KMS-11 (cell line): ENCODE data around the gene PHACTR1.

ENCODE experiments used
- H2AFZ ChIP-seq: fragments of 200-600 bp; sonication (generic); 2 replicates; pipeline ENCODE4 v1.6.1; 2016; ENCODE audit warnings: antibody characterized with exemption, mixed run types, low read depth
- H3K27ac ChIP-seq: fragments of 200-600 bp; sonication (generic); 2 replicates; pipeline ENCODE4 v1.6.1; 2016; ENCODE audit warnings: mild to moderate bottlenecking, mixed run types
- H3K27me3 ChIP-seq: fragments of 200-600 bp; sonication (generic); 2 replicates; pipeline ENCODE4 v1.6.1; 2017; ENCODE audit warnings: mild to moderate bottlenecking, low read depth, mixed run types, moderate library complexity; ENCODE audit not compliant: insufficient read depth
- H3K36me3 ChIP-seq: fragments of 200-600 bp; sonication (generic); 2 replicates; pipeline ENCODE4 v1.6.1; 2017; ENCODE audit warnings: mild to moderate bottlenecking, mixed run types; ENCODE audit not compliant: insufficient read depth
- H3K4me1 ChIP-seq: fragments of 200-600 bp; sonication (generic); 2 replicates; pipeline ENCODE4 v1.6.1; 2016; ENCODE audit warnings: mild to moderate bottlenecking, low read depth, mixed run types; ENCODE audit not compliant: poor library complexity, severe bottlenecking
- H3K4me2 ChIP-seq: fragments of 200-600 bp; sonication (generic); 2 replicates; pipeline ENCODE4 v1.7.0; 2016; ENCODE audit warnings: mild to moderate bottlenecking, mixed run types
- H3K4me3 ChIP-seq: fragments of 200-600 bp; sonication (generic); IDR thresholded peaks from 2 replicates; pipeline ENCODE4 v1.6.1; 2017; ENCODE audit warnings: low read depth, low read length, mixed read lengths; ENCODE audit not compliant: insufficient read depth
- H3K79me2 ChIP-seq: fragments of 200-600 bp; sonication (generic); 2 replicates; pipeline ENCODE4 v1.6.1; 2016; ENCODE audit warnings: low read depth, mixed run types; ENCODE audit not compliant: insufficient read depth
- H3K9ac ChIP-seq: fragments of 200-600 bp; sonication (generic); 2 replicates; pipeline ENCODE4 v1.6.1; 2016; ENCODE audit warnings: mild to moderate bottlenecking, mixed run types
- H4K20me1 ChIP-seq: fragments of 200-600 bp; sonication (generic); 2 replicates; pipeline ENCODE4 v1.6.1; 2016; ENCODE audit warnings: mild to moderate bottlenecking, mixed run types; ENCODE audit not compliant: insufficient read depth
- CTCF ChIP-seq: fragments of 200-600 bp; sonication (generic); conservative IDR thresholded peaks from 2 replicates; pipeline ENCODE4 v1.6.1; 2017; ENCODE audit warnings: low read depth, mild to moderate bottlenecking, antibody characterized with exemption, low read length, moderate library complexity, mixed read lengths

Gene PHACTR1

GRCh38 chr6:13308332-13308731, 591.8 kb downstream of the PHACTR1 start:
- Histone ChIP-seq H4K20me1 (no peaks in the 10 kb centered on the region), H3K27me3 (no peaks in the 10 kb centered on the region), H3K9ac (no peak overlapping the region), H3K27ac (no peak overlapping the region), H3K79me2 (no peaks in the 10 kb centered on the region), H2AFZ (no peak overlapping the region), H3K4me1 (peaks cover 24% of the 10 kb centered on the region), H3K36me3 (no peaks in the 10 kb centered on the region), H3K4me2 (no peak overlapping the region), H3K4me3 (no peak overlapping the region)
- no peak for TF ChIP-seq CTCF

GRCh38 chr6:13311155-13311554, 594.6 kb downstream of the PHACTR1 start:
- Histone ChIP-seq H3K27me3 (no peaks in the 10 kb centered on the region), H3K79me2 (no peaks in the 10 kb centered on the region), H3K4me3 (no peak overlapping the region), H3K36me3 (no peaks in the 10 kb centered on the region), H3K27ac (no peak overlapping the region), H2AFZ (no peak overlapping the region), H4K20me1 (no peaks in the 10 kb centered on the region), H3K4me2 (no peak overlapping the region), H3K4me1 (no peaks in the 10 kb centered on the region), H3K9ac (no peak overlapping the region)
- no peak for TF ChIP-seq CTCF

- H4K20me1 ChIP-seq: no peaks in the 10 kb centered on the region
- H3K79me2 ChIP-seq: no peaks in the 10 kb centered on the region
- H3K4me3 ChIP-seq: no peak overlapping the region
- no peaks in the 10 kb centered on the region for H3K4me1 ChIP-seq
- no peak overlapping the region for H3K4me2 ChIP-seq
- H2AFZ ChIP-seq: no peak overlapping the region
- no peak overlapping the region for H3K9ac ChIP-seq
- no peak for TF ChIP-seq CTCF
- H3K27ac ChIP-seq: no peak overlapping the region
- no peaks in the 10 kb centered on the region for H3K36me3 ChIP-seq
- no peaks in the 10 kb centered on the region for H3K27me3 ChIP-seq
These were observed 598.2 kb downstream of the PHACTR1 start for GRCh38 chr6:13314806-13315205.

GRCh38 chr6:13315896-13316295, 599.3 kb downstream of the PHACTR1 start:
- Histone ChIP-seq H4K20me1 (no peaks in the 10 kb centered on the region), H3K27me3 (no peaks in the 10 kb centered on the region)

More at GRCh38 chr6:13315896-13316295, 599.3 kb downstream of the PHACTR1 start:
- no peaks in the 10 kb centered on the region for H3K36me3 ChIP-seq
- H3K9ac ChIP-seq: no peak overlapping the region
- H2AFZ ChIP-seq: no peak overlapping the region
- TF ChIP-seq CTCF: no peak
- no peaks in the 10 kb centered on the region for H3K79me2 ChIP-seq
- no peak overlapping the region for H3K27ac ChIP-seq
- H3K4me3 ChIP-seq: no peak overlapping the region
- no peaks in the 10 kb centered on the region for H3K4me1 ChIP-seq
- H3K4me2 ChIP-seq: no peak overlapping the region
